HepG2 (cell line): ENCODE results near the gene LRFN2. TPM values are rescaled to one million over a fixed set of nuclear protein-coding genes. Genes with fewer than 3 reads are reported as not detected.
A peak's percentile ranks its signal among the peaks of the same experiment; 100 is the strongest.

Source experiments
- ATAC-seq: fragments of 200-7000 bp; cut with Tn5 transposase; 3 replicates; pipeline ENCODE4 v1.9.1; 2020; ENCODE audit warnings: mild to moderate bottlenecking, moderate library complexity
- BruUV-seq: library from RNA; stranded (reverse); fragments of 400-500 nt; replicated peaks from 2 replicates; lab custom pipeline; 2021; lab: Mats Ljungman, UMichigan
- CTCF ChIA-PET: fragments of 300-600 bp; formaldehyde crosslinking; extraction: SDS; loops from one replicate; lab custom pipeline; 2021; ENCODE audit warnings: low total read pairs, inconsistent platforms, low intra/inter-chr PET ratio; lab: Yijun Ruan, JAX
- POLR2A ChIA-PET: fragments of 350-600 bp; sonication (Branson Sonifier 250); formaldehyde crosslinking; loops from one replicate; lab custom pipeline; 2020; ENCODE audit warnings: antibody characterized with exemption, inconsistent platforms; lab: Yijun Ruan, JAX
- DNase-seq: peaks from one replicate; pipeline ENCODE4 v3.0.0-alpha.2; 2015; ENCODE audit warnings: low spot score
- FAIRE-seq: peaks from 3 replicates; lab custom pipeline; 2011; peaks lifted over from hg19 to GRCh38; lab: Jason Lieb, UNC
- H2AFZ ChIP-seq: one replicate; pipeline ENCODE4 v1.6.1; 2011; ENCODE audit warnings: low read length, inconsistent platforms
- H3K27ac ChIP-seq: fragments of 300-600 bp; 3 replicates; pipeline ENCODE4 v1.8.0; 2011; ENCODE audit warnings: mixed run types, mild to moderate bottlenecking, mixed read lengths, low read length, inconsistent platforms; ENCODE audit not compliant: insufficient read depth; ENCODE audit errors: extremely low read length
- H3K27me3 ChIP-seq, 2 experiments: fragments of 200-600 bp in 1 of 2; 2 replicates in 1 of 2; 3 replicates in 1 of 2; pipeline versions ENCODE4 v1.6.0 to v1.8.0; 2011; ENCODE audit warnings: low read length in 2 of 2, mild to moderate bottlenecking in 2 of 2, moderate library complexity in 2 of 2, inconsistent platforms in 1 of 2; ENCODE audit not compliant: insufficient read depth in 2 of 2, control insufficient read depth in 1 of 2
- H3K36me3 ChIP-seq, 2 experiments: fragments of 200-600 bp in 1 of 2; replicated peaks in 1 of 2; 2 replicates in 1 of 2; 3 replicates in 1 of 2; pipeline versions ENCODE4 v1.5.1 to v1.8.0; 2011; ENCODE audit warnings: low read length in 2 of 2, inconsistent platforms in 1 of 2; ENCODE audit not compliant: insufficient read depth in 2 of 2, control insufficient read depth in 1 of 2
- H3K4me1 ChIP-seq: 2 replicates; pipeline ENCODE4 v1.5.1; 2012; ENCODE audit warnings: low read length, inconsistent platforms; ENCODE audit not compliant: insufficient read depth
- H3K4me2 ChIP-seq: 2 replicates; pipeline ENCODE4 v1.6.0; 2011; ENCODE audit warnings: low read depth, low read length, inconsistent platforms
- H3K4me3 ChIP-seq, 3 experiments: fragments of 200-600 bp in 1 of 3; sonication (generic), shearing (Covaris generic) in 1 of 3; replicated peaks in 1 of 3; 2 replicates each; pipeline ENCODE4 v1.5.1; 2011 to 2016; ENCODE audit warnings: low read length in 3 of 3, inconsistent platforms in 2 of 3, low read depth in 2 of 3, mild to moderate bottlenecking in 2 of 3, control low read depth in 1 of 3, mixed read lengths in 1 of 3; ENCODE audit not compliant: insufficient read depth in 1 of 3
- H3K79me2 ChIP-seq: one replicate; pipeline ENCODE4 v1.6.1; 2011; ENCODE audit warnings: low read length, inconsistent platforms; ENCODE audit not compliant: insufficient read depth
- H3K9ac ChIP-seq: 2 replicates; pipeline ENCODE4 v1.6.0; 2011; ENCODE audit warnings: mild to moderate bottlenecking, low read depth, low read length, inconsistent platforms; ENCODE audit not compliant: insufficient read depth
- H3K9me3 ChIP-seq: 2 replicates; pipeline ENCODE4 v1.5.1; 2012; ENCODE audit warnings: mild to moderate bottlenecking, low read length
- H4K20me1 ChIP-seq: 2 replicates; pipeline ENCODE4 v1.6.0; 2011; ENCODE audit warnings: inconsistent platforms, mild to moderate bottlenecking, low read length, moderate library complexity; ENCODE audit not compliant: insufficient read depth
- CBX1 ChIP-seq: IDR thresholded peaks from one replicate; pipeline ENCODE4 v1.6.1; 2016; ENCODE audit warnings: antibody characterized with exemption, low read depth
- CHD4 ChIP-seq: fragments of 200-600 bp; sonication (generic); IDR thresholded peaks from 2 replicates; pipeline ENCODE4 v1.7.0; 2017; ENCODE audit warnings: mild to moderate bottlenecking, low read length, borderline replicate concordance
- ELF4 ChIP-seq: sonication (generic); formaldehyde crosslinking; IDR thresholded peaks from 2 replicates; pipeline ENCODE4 v1.5.0; 2020; ENCODE audit warnings: missing genetic modification reagents, mild to moderate bottlenecking, moderate library complexity, borderline replicate concordance
- GTF3A ChIP-seq: sonication (generic); formaldehyde crosslinking; conservative IDR thresholded peaks from 2 replicates; pipeline ENCODE4 v1.4.0; 2020; ENCODE audit warnings: mild to moderate bottlenecking, missing genetic modification reagents
- KLF13 ChIP-seq: sonication (generic); formaldehyde crosslinking; IDR thresholded peaks from 2 replicates; pipeline ENCODE4 v1.4.0; 2020; ENCODE audit warnings: mild to moderate bottlenecking, missing genetic modification reagents
- KMT2B ChIP-seq: IDR thresholded peaks from 2 replicates; pipeline ENCODE4 v1.6.1; 2016; ENCODE audit warnings: missing genetic modification reagents, missing compliant biosample characterization
- MAFK ChIP-seq, 2 experiments: IDR thresholded peaks in 1 of 2; conservative IDR thresholded peaks in 1 of 2; 2 replicates each; pipeline ENCODE4 v1.6.1; 2011; ENCODE audit warnings: improper control_type of control experiment in 2 of 2, low read length in 2 of 2
- MED1 ChIP-seq: sonication (generic); formaldehyde crosslinking; IDR thresholded peaks from 2 replicates; pipeline ENCODE4 v1.4.0; 2020; ENCODE audit warnings: missing genetic modification reagents
- MTERF4 ChIP-seq: sonication (generic); formaldehyde crosslinking; IDR thresholded peaks from 2 replicates; pipeline ENCODE4 v1.8.0; 2023; ENCODE audit warnings: mild to moderate bottlenecking, missing genetic modification reagents
- NFRKB ChIP-seq: fragments of 450-650 bp; IDR thresholded peaks from 2 replicates; pipeline ENCODE4 v1.6.1; 2017
- SMARCC2 ChIP-seq: fragments of 450-650 bp; IDR thresholded peaks from 2 replicates; pipeline ENCODE4 v1.6.1; 2017; ENCODE audit warnings: antibody characterized with exemption, mild to moderate bottlenecking
- ZKSCAN8 ChIP-seq: IDR thresholded peaks from 2 replicates; pipeline ENCODE4 v1.6.1; 2016; ENCODE audit warnings: borderline replicate concordance, missing genetic modification reagents, missing compliant biosample characterization
- ZMYM2 ChIP-seq: sonication (generic); formaldehyde crosslinking; IDR thresholded peaks from 2 replicates; pipeline ENCODE4 v1.8.0; 2022; ENCODE audit warnings: mild to moderate bottlenecking, missing genetic modification reagents
- ZMYM4 ChIP-seq: sonication (generic); formaldehyde crosslinking; IDR thresholded peaks from 2 replicates; pipeline ENCODE4 v1.8.1; 2023; ENCODE audit warnings: mild to moderate bottlenecking, missing genetic modification reagents
- ZNF34 ChIP-seq: sonication (generic); formaldehyde crosslinking; IDR thresholded peaks from 2 replicates; pipeline ENCODE4 v1.4.0; 2020; ENCODE audit warnings: mild to moderate bottlenecking, missing genetic modification reagents, borderline replicate concordance
- ZNF546 ChIP-seq: sonication (generic); formaldehyde crosslinking; conservative IDR thresholded peaks from 2 replicates; pipeline ENCODE4 v1.8.1; 2023; ENCODE audit warnings: mild to moderate bottlenecking, missing genetic modification reagents
- ZNF766 ChIP-seq: sonication (generic); formaldehyde crosslinking; IDR thresholded peaks from 2 replicates; pipeline ENCODE4 v1.5.0; 2020; ENCODE audit warnings: missing genetic modification reagents, borderline replicate concordance
- ZNF781 ChIP-seq: sonication (generic); formaldehyde crosslinking; IDR thresholded peaks from 2 replicates; pipeline ENCODE4 v1.5.1; 2020; ENCODE audit warnings: borderline replicate concordance, mild to moderate bottlenecking, missing genetic modification reagents; ENCODE audit errors: not compliant biosample characterization
- WGBS: methylation state at CpG from one replicate; pipeline ENCODE4 v1.1.6; 2017; ENCODE audit warnings: low lambda C conversion rate; 5-methylcytosine and 5-hydroxymethylcytosine counted together
- in situ Hi-C: cut with HindIII; loops from 2 replicates; pipeline ENCODE4 v1.10.0; 2017; ENCODE audit warnings: low pct_unique_long_range_greater_than_20kb; ENCODE audit not compliant: extremely low pct_ligation_motif_present
- intact Hi-C: fragments of 100-400 bp; cut with micrococcal nuclease; formaldehyde crosslinking; loops from one replicate; pipeline ENCODE4 v1.10.0; 2022; ENCODE audit not compliant: unreplicated experiment
- polyA plus RNA-seq, 8 experiments: library from polyadenylated mRNA; depleted of rRNA in 3 of 8; stranded (reverse) in 7 of 8; unstranded in 1 of 8; fragments of >200 nt; fragmentation: Illumina TruSeq in 4 of 8; extraction: Trizol in 4 of 8; gene quantifications; 2 replicates each; pipeline versions ENCODE4 v1.2.1 to v1.2.3, GENCODE V29; 2011 to 2016; ENCODE audit warnings: low read depth in 4 of 8, missing spikeins in 1 of 8, mixed read lengths in 1 of 8; ENCODE audit not compliant: insufficient read depth in 1 of 8
- total RNA-seq, 5 experiments: library from RNA; depleted of rRNA; stranded (reverse); fragments of >200 nt; fragmentation: Illumina TruSeq; extraction: Trizol; gene quantifications; 2 replicates each; pipeline ENCODE4 v1.2.3, GENCODE V29; 2016; ENCODE audit warnings: low read depth in 1 of 5

Gene LRFN2
- total and polyA plus RNA-seq, 2 of the 13 experiments (the other 11 are each of a cell fraction or from before 2014, with no cell fraction given) = not detected

GRCh38 chr6:40500227-40500626 lies 86.9 kb downstream of the LRFN2 start:
- ATAC-seq = no peak

GRCh38 chr6:40499215-40499614 lies 87.9 kb downstream of the LRFN2 start:
- no peak overlapping the region for H3K9ac ChIP-seq
- ATAC-seq (no peak), FAIRE-seq (no peak), DNase-seq (no peak)
- no peaks in the 10 kb centered on the region for H3K79me2 ChIP-seq
- H2AFZ ChIP-seq = no peak overlapping the region
- no peak overlapping the region for H3K4me3 ChIP-seq
- POLR2A ChIA-PET = no interaction called here
- TF ChIP-seq MAFK (conservative IDR thresholded peaks at IDR 0.05 in 1 of 2, IDR thresholded peaks at IDR 0.05 in 1 of 2; ENCODE audit: low read length in 2 of 2) = peak in 1 of 2 experiments; percentile 19; a peak in 1 of 4 replicates
- no peak for TF ChIP-seq CHD4
- H3K27me3 ChIP-seq = peaks cover 5% of the 10 kb centered on the region in 2 experiments; a peak in 4 of 5 replicates
- H3K4me2 ChIP-seq = no peak overlapping the region
- no peak overlapping the region for H3K27ac ChIP-seq
- H4K20me1 ChIP-seq = no peaks in the 10 kb centered on the region
- WGBS = 4% methylated on average over 8 of the region's 8 CpGs
- no TSS peak for BruUV-seq
- CTCF ChIA-PET = no interaction called here
- no peaks in the 10 kb centered on the region for H3K36me3 ChIP-seq
- no peaks in the 10 kb centered on the region for H3K4me1 ChIP-seq
- in situ Hi-C loops (no loop called here), intact Hi-C loops (no loop called here)
- no peaks in the 10 kb centered on the region for H3K9me3 ChIP-seq

More at GRCh38 chr6:40500227-40500626, 86.9 kb downstream of the LRFN2 start:
- FAIRE-seq = no peak
- Histone ChIP-seq H3K27me3 (peaks cover 5% of the 10 kb centered on the region in 2 experiments; a peak in 4 of 5 replicates), H3K4me1 (no peaks in the 10 kb centered on the region), H4K20me1 (no peaks in the 10 kb centered on the region)
- CTCF ChIA-PET = no interaction called here
- TF ChIP-seq GTF3A (CRISPR knock-in tag) = no peak
- no peak for TF ChIP-seq ZNF781 (CRISPR knock-in tag)
- TF ChIP-seq ELF4 (CRISPR knock-in tag) = no peak
- no peak for TF ChIP-seq MAFK (conservative IDR thresholded peaks at IDR 0.05 in 1 of 2, IDR thresholded peaks at IDR 0.05 in 1 of 2; ENCODE audit: low read length in 2 of 2)
- no peak for TF ChIP-seq ZNF546 (CRISPR knock-in tag)
- TF ChIP-seq ZMYM2 = no peak
- TF ChIP-seq MED1 = no peak
- no peak for TF ChIP-seq ZMYM4 (CRISPR knock-in tag)
- TF ChIP-seq ZNF34 (CRISPR knock-in tag) = no peak
- TF ChIP-seq MTERF4 (CRISPR knock-in tag) = no peak
- no peak for TF ChIP-seq ZNF766 (CRISPR knock-in tag)
- TF ChIP-seq KMT2B (CRISPR knock-in tag) = no peak
- no peak for TF ChIP-seq SMARCC2
- TF ChIP-seq NFRKB = no peak
- no peak for TF ChIP-seq ZKSCAN8 (CRISPR knock-in tag)
- TF ChIP-seq CBX1 = no peak
- no peak for TF ChIP-seq KLF13
- TF ChIP-seq, all 625 proteins: peak for 0
- H3K9me3 ChIP-seq = no peaks in the 10 kb centered on the region
- in situ Hi-C loops = no loop called here
- no peaks in the 10 kb centered on the region for H3K36me3 ChIP-seq
- no peak for DNase-seq
- intact Hi-C loops = no loop called here
- no TSS peak for BruUV-seq
- H3K9ac ChIP-seq = no peak overlapping the region
- no peak overlapping the region for H3K27ac ChIP-seq
- 19% methylated on average over 4 of the region's 4 CpGs for WGBS
- POLR2A ChIA-PET = no interaction called here
- no peak overlapping the region for H3K4me2 ChIP-seq
- no peak overlapping the region for H2AFZ ChIP-seq
- no peaks in the 10 kb centered on the region for H3K79me2 ChIP-seq
- H3K4me3 ChIP-seq = no peak overlapping the region
